ENCODE measurements around the gene UTS2.

UTS2 gene

DNA sequence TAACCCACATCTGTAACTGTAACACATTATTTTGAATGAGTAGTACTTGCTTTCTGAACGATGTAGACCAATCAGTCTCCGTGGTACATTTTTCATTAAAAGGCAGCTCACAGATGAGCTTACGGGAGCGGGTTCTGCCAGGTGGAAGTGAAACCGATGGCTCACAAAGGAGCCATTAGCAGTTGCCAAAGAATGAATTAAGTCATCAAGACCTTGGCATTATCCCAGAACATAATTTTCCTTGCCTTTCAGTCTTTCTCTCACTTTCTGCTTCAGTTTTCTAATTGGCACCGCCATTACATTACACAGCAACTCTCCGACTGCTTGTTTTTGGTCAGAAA is 33.5 kb upstream of the UTS2 start:
- H3K9ac ChIP-seq = no peak overlapping the region

GRCh38 chr1:7885513-7886404 is 32.9 kb upstream of the UTS2 start:
- Histone ChIP-seq H3K9me3 (ENCODE audit: control insufficient read depth, low read length) (no peaks in the 10 kb centered on the region), H3K36me3 (ENCODE audit: control insufficient read depth, insufficient read depth, low read length) (no peaks in the 10 kb centered on the region), H3K9ac (no peak overlapping the region), H3K27me3 (ENCODE audit: control insufficient read depth, insufficient read depth, low read length) (no peaks in the 10 kb centered on the region), H3K79me2 (no peaks in the 10 kb centered on the region), H3K4me2 (ENCODE audit: low read length) (no peak overlapping the region), H3K4me3 (ENCODE audit: low read depth, low read length) (no peak overlapping the region), H3K27ac (no peak overlapping the region), H2AFZ (no peak overlapping the region), H3K4me1 (no peaks in the 10 kb centered on the region)
- no peak for TF ChIP-seq CTCF (IDR thresholded peaks at IDR 0.05)

More for the DNA sequence above, 33.5 kb upstream of the UTS2 start:
- Histone ChIP-seq H3K79me2 (no peaks in the 10 kb centered on the region), H3K36me3 (ENCODE audit: control insufficient read depth, insufficient read depth, low read length) (no peaks in the 10 kb centered on the region), H3K4me2 (ENCODE audit: low read length) (no peak overlapping the region), H3K4me1 (no peaks in the 10 kb centered on the region), H3K27ac (no peak overlapping the region), H2AFZ (no peak overlapping the region), H3K4me3 (ENCODE audit: low read depth, low read length) (no peak overlapping the region), H3K9me3 (ENCODE audit: control insufficient read depth, low read length) (no peaks in the 10 kb centered on the region), H3K27me3 (ENCODE audit: control insufficient read depth, insufficient read depth, low read length) (no peaks in the 10 kb centered on the region)
- TF ChIP-seq CTCF (IDR thresholded peaks at IDR 0.05) = no peak

DNA sequence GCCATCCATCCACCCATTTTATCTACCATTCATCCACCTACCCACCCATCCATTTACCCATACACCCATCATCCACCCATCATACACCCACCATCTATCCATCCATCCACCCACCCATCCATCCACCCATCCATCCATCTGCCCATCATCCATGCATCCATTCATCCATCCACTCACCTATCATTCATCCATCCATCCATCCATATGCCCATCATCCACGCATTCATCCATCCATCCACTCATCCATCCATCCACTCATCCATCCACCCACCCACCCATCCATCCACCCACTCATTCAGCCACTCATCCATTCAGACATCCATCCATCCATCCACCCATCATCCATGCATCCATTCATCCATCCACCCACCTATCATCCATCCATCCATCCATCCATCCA is 31.9 kb upstream of the UTS2 start:
- Histone ChIP-seq H3K4me2 (ENCODE audit: low read length) (no peak overlapping the region), H3K9me3 (ENCODE audit: control insufficient read depth, low read length) (no peaks in the 10 kb centered on the region), H3K27me3 (ENCODE audit: control insufficient read depth, insufficient read depth, low read length) (no peaks in the 10 kb centered on the region), H3K9ac (no peak overlapping the region), H3K36me3 (ENCODE audit: control insufficient read depth, insufficient read depth, low read length) (no peaks in the 10 kb centered on the region), H3K4me1 (no peaks in the 10 kb centered on the region), H3K4me3 (ENCODE audit: low read depth, low read length) (no peak overlapping the region), H3K79me2 (no peaks in the 10 kb centered on the region), H3K27ac (no peak overlapping the region), H2AFZ (no peak overlapping the region)
- no peak for TF ChIP-seq CTCF (IDR thresholded peaks at IDR 0.05)

GRCh38 chr1:7879228-7879627 is 26.4 kb upstream of the UTS2 start:
- no peak overlapping the region for H3K4me3 ChIP-seq (ENCODE audit: low read depth, low read length)
- no peaks in the 10 kb centered on the region for H3K9me3 ChIP-seq (ENCODE audit: control insufficient read depth, low read length)
- no peak for TF ChIP-seq CTCF (IDR thresholded peaks at IDR 0.05)
- H3K27ac ChIP-seq = no peak overlapping the region
- H2AFZ ChIP-seq = no peak overlapping the region
- H3K36me3 ChIP-seq (ENCODE audit: control insufficient read depth, insufficient read depth, low read length) = no peaks in the 10 kb centered on the region
- H3K4me2 ChIP-seq (ENCODE audit: low read length) = no peak overlapping the region
- no peaks in the 10 kb centered on the region for H3K4me1 ChIP-seq
- H3K79me2 ChIP-seq = no peaks in the 10 kb centered on the region
- no peak overlapping the region for H3K9ac ChIP-seq
- no peaks in the 10 kb centered on the region for H3K27me3 ChIP-seq (ENCODE audit: control insufficient read depth, insufficient read depth, low read length)

DNA sequence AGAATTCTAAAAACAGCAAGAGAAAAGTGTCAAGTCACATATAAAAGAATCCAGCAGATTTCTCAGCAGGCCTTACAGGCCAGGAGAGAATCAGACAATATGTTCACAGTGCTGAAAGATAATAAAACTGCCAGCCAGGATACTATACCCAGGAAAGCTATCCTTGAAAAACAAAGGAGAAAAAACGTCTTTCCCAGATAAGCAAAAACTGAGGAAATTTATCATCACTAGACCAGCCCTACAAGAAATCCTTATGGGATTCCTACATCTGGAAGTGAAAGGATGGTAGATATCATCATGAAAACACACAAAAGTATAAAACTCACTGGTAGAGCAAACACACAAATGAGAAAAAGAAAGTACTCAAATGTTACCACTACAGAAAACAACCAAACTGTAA is 25.2 kb upstream of the UTS2 start:
- Histone ChIP-seq H3K9ac (no peak overlapping the region), H3K27me3 (ENCODE audit: control insufficient read depth, insufficient read depth, low read length) (no peaks in the 10 kb centered on the region), H2AFZ (no peak overlapping the region), H3K79me2 (no peaks in the 10 kb centered on the region), H3K4me2 (ENCODE audit: low read length) (no peak overlapping the region), H3K27ac (no peak overlapping the region), H3K36me3 (ENCODE audit: control insufficient read depth, insufficient read depth, low read length) (no peaks in the 10 kb centered on the region), H3K4me3 (ENCODE audit: low read depth, low read length) (no peak overlapping the region), H3K9me3 (ENCODE audit: control insufficient read depth, low read length) (no peaks in the 10 kb centered on the region), H3K4me1 (no peaks in the 10 kb centered on the region)
- TF ChIP-seq CTCF (IDR thresholded peaks at IDR 0.05) = no peak

Data from parathyroid adenoma (tissue), 2 donors.